Measurements from ENCODE around the gene EN1. TPM values are rescaled to one million over a fixed set of nuclear protein-coding genes. Genes with fewer than 3 reads are reported as not detected.

The EN1 gene
- total RNA-seq, 8 experiments from 2014 or later = 0.14 to 21.8 (median 1.1) TPM

DNA sequence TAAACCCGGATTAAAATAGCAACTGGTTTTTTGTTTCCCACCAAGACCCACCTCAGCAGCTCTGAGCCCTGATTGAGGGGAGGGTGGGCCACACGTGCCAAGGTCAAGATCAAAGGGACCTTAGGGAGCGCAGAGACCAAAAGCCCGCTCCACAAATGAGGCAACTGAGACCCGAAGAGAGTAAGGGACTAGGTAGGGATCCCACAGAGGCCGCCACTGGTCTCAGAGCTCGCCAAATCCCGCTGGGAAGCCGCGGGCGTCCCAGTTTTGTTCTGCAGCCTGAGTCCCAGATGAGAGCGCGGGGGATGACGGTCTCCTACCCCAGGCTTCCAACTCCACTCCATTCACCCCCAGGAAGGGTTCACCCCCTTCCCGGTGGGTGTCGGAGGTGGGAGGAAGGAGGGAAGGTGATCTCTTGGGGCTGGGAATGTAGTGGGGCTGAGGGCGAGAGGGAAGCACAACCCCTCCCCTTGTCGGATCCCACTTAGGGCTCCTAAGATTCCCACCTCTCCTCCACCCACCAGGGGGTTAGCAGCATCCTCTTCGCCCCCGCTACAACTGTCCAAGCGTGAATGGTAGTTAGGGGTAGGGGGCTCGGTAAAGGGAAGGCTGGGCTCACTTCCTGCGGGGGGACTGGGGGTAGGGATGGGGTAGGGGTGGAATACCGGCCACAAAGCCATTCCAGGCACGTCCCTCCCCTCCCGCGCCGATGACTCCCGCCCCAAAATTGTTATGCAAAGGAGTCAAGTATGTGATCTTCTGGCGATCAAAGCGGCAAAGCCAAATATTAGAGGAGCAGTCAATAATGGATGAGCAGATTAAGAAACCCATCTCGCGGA lies 7.3 kb upstream of the EN1 start:
- H3K27ac ChIP-seq = no peak overlapping the region
- peak overlapping the region in 3 of 5 donors; percentile 32 to 41 (median 36) for H3K4me3 ChIP-seq
- 4 to 90% (median 15%) methylated on average over 2 to 10 of the region's 33 CpGs; no CpG with 5 or more reads in 5 of the 10 experiments for WGBS, 10 experiments
- peaks cover 0 to 3% of the 10 kb centered on the region in 2 donors for H3K4me1 ChIP-seq (replicated peaks in 1 of 2)
- ATAC-seq (replicated peaks in 6 of 8) = peak in 2 of 8 experiments; percentile 1
- in situ Hi-C loops (cut with MboI; ENCODE audit: low pct_unique_long_range_greater_than_20kb in 2 of 9, low sequenced_read_pairs in 9 of 9, unreplicated experiment in 9 of 9) = loop anchor here (5.0 to 25.0 kb wide), 12 partner anchors 192 to 1017 kb away; no protein-coding TSS in a partner anchor

DNA sequence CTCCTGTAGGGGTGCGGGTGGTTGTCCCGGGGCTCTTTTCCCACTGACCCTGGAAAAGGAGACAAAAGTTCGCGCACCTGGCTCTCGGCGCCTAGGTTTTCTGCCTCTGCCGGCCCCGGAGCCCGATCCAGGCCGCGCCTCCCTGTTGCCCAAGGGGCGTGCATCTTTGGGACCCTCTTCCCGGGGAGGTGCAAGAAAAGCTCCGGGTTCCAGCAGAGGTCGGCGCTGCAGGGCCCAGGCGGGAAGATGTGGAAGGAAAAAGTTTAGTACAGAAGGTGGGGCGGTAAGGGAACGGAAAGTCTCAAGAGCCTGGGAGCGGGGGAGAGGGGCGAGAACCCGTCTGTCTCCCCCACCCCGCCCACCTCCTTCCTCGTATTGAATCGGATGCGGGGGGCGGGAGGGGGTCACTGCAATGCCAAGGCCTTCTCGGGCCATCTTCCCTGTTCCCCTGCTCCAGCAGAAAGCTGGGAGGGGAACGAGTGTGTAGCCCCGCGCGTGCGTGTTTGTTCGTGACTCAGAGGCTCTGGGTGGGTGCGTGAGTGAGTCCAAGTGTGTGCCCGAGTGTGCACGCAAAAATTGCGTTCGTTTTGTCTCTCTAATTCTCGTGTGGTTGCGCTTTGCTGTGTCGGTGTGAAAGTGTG lies 6.3 kb upstream of the EN1 start:
- Histone ChIP-seq H3K4me1 (replicated peaks in 1 of 2) (peaks cover 0 to 6% of the 10 kb centered on the region in 2 donors), H3K4me3 (no peak overlapping the region), H3K27ac (no peak overlapping the region)
- in situ Hi-C loops (cut with MboI; ENCODE audit: low pct_unique_long_range_greater_than_20kb in 2 of 9, low sequenced_read_pairs in 9 of 9, unreplicated experiment in 9 of 9) = loop anchor here (10.0 to 25.0 kb wide), 11 partner anchors 191 to 1016 kb away; no protein-coding TSS in a partner anchor
- no peak for ATAC-seq (replicated peaks in 6 of 8)
- 0 to 93% (median 15%) methylated on average over 1 to 10 of the region's 42 CpGs; no CpG with 5 or more reads in 5 of the 10 experiments for WGBS, 10 experiments

DNA sequence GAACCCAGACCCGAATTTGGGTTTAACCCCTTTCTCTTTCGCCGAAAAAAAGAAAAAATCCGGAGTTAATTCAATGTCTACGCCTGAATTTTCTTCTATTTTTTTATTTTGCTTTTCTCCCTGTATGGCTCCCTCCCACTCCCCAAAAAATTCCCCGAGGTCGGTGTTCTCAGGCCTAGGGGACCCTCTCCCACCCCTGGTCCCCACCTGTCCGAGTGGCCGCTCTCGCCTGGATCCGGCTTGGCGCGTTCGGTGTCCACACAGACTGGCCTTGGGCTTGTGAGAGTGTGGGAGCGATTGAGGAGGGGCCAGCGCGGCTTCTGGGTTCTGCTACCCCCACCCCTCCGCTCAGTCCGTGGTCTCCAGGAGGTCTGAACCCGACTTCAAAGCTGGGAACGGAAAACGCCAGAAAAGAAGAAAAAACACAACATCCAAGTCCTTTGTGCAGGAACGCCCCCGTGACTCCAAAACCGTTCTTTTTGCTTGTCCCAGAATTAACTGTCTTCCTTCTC lies 5.7 kb upstream of the EN1 start:
- ATAC-seq (replicated peaks in 6 of 8) = no peak
- peaks cover 0 to 9% of the 10 kb centered on the region in 2 donors for H3K4me1 ChIP-seq (replicated peaks in 1 of 2)
- in situ Hi-C loops (cut with MboI; ENCODE audit: low pct_unique_long_range_greater_than_20kb in 2 of 9, low sequenced_read_pairs in 9 of 9, unreplicated experiment in 9 of 9) = loop anchor here (10.0 to 25.0 kb wide), 11 partner anchors 191 to 1016 kb away; no protein-coding TSS in a partner anchor
- H3K4me3 ChIP-seq = no peak overlapping the region
- H3K27ac ChIP-seq = no peak overlapping the region
- WGBS, 10 experiments = 0 to 87% (median 45%) methylated on average over 2 to 14 of the region's 25 CpGs; no CpG with 5 or more reads in 1 of the 10 experiments

GRCh38 chr2:118852605-118853128 lies 5.2 kb upstream of the EN1 start:
- in situ Hi-C loops (cut with MboI; ENCODE audit: low pct_unique_long_range_greater_than_20kb in 2 of 9, low sequenced_read_pairs in 9 of 9, unreplicated experiment in 9 of 9) = loop anchor here (10.0 to 25.0 kb wide), 11 partner anchors 190 to 1015 kb away; no protein-coding TSS in a partner anchor
- no peak overlapping the region for H3K27ac ChIP-seq
- 7 to 96% (median 38%) methylated on average over 1 to 11 of the region's 31 CpGs; no CpG with 5 or more reads in 1 of the 10 experiments for whole genome bisulfite sequencing, 10 experiments
- H3K4me3 ChIP-seq = no peak overlapping the region
- ATAC-seq (replicated peaks in 6 of 8) = no peak
- peaks cover 0 to 14% of the 10 kb centered on the region in 2 donors for H3K4me1 ChIP-seq (replicated peaks in 1 of 2)

- in situ Hi-C loops (cut with MboI; ENCODE audit: low pct_unique_long_range_greater_than_20kb in 2 of 9, low sequenced_read_pairs in 9 of 9, unreplicated experiment in 9 of 9) = loop anchor here (10.0 to 25.0 kb wide), 11 partner anchors 189 to 1014 kb away; no protein-coding TSS in a partner anchor
- H3K27ac ChIP-seq = no peak overlapping the region
- 0 to 98% (median 45%) methylated on average over 1 to 14 of the region's 17 CpGs; no CpG with 5 or more reads in 1 of the 10 experiments for WGBS, 10 experiments
- peaks cover 0 to 14% of the 10 kb centered on the region in 2 donors for H3K4me1 ChIP-seq (replicated peaks in 1 of 2)
- no peak for ATAC-seq (replicated peaks in 6 of 8)
- no peak overlapping the region for H3K4me3 ChIP-seq
Observed at GRCh38 chr2:118851650-118852049, 4.2 kb upstream of the EN1 start.

DNA sequence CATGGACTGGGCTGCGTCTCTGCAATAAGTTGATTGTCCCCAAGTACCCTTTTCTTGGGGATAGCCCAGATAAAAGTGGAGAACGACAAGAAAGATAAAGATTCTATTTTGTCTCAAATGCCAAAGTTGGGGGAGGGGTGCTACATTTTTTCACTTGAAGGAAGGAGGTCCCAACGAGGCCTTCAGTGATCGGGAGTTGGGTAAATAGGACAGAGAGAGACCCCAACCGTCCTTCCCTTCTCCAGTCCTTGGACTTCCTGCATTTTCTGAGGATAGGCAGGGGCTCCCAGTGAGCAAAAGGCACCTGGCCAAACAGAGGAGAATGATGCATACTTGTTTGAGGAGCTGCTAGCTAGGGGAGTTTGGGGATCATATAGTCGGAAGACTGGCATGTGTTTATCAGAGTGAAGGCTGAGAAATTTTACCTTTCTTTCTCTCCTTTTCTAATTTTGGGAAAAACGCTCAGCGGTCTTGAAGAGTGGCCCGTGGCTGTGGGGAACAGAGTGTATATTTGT lies 3.5 kb upstream of the EN1 start:
- H3K4me1 ChIP-seq (replicated peaks in 1 of 2) = peaks cover 0 to 18% of the 10 kb centered on the region in 2 donors
- H3K27ac ChIP-seq = no peak overlapping the region
- WGBS, 10 experiments = 12 to 100% (median 40%) methylated on average over 1 to 8 of the region's 9 CpGs; no CpG with 5 or more reads in 1 of the 10 experiments
- ATAC-seq (replicated peaks in 6 of 8) = no peak
- no peak overlapping the region for H3K4me3 ChIP-seq
- in situ Hi-C loops (cut with MboI; ENCODE audit: low pct_unique_long_range_greater_than_20kb in 2 of 9, low sequenced_read_pairs in 9 of 9, unreplicated experiment in 9 of 9) = loop anchor here (10.0 to 25.0 kb wide), 11 partner anchors 189 to 1014 kb away; no protein-coding TSS in a partner anchor

DNA sequence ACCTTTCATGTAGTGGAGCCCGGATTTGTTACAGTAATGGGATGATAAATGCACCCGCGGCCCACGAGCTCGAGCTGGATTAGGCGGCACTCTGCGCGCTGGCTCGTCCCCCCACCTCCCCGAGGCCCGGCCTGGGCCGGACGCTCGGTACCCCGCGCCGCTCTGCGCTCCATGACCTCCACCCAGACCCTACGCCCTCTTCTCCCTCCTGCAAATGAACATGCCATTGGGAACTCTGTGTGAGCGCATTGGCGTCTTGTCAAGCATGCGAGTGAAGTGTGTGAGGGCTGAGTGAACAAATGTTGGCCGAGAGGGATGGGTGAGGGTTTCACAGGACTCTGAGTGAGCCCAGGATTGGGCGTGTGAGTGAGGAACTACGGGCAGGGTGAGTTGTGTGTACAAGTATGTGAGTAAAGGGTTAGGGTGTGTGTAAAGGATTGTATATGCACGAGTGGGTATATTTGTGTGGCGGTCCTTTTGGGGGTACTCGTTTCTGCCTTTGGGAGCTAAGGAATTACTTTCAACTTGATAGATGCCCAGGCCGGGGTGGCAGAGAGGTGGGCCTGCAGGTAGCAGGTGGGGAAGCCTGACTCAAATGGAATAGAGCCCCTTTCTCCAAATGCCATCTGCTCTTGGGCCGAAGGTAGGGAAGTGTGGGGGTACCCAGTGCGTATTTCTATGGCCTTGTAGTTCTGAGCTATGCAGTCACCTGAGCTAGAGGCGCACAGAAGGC lies 2.9 kb upstream of the EN1 start:
- H3K4me3 ChIP-seq = no peak overlapping the region
- in situ Hi-C loops (cut with MboI; ENCODE audit: low pct_unique_long_range_greater_than_20kb in 2 of 9, low sequenced_read_pairs in 9 of 9, unreplicated experiment in 9 of 9) = loop anchor here (10.0 to 25.0 kb wide), 11 partner anchors 188 to 1013 kb away; no protein-coding TSS in a partner anchor

DNA sequence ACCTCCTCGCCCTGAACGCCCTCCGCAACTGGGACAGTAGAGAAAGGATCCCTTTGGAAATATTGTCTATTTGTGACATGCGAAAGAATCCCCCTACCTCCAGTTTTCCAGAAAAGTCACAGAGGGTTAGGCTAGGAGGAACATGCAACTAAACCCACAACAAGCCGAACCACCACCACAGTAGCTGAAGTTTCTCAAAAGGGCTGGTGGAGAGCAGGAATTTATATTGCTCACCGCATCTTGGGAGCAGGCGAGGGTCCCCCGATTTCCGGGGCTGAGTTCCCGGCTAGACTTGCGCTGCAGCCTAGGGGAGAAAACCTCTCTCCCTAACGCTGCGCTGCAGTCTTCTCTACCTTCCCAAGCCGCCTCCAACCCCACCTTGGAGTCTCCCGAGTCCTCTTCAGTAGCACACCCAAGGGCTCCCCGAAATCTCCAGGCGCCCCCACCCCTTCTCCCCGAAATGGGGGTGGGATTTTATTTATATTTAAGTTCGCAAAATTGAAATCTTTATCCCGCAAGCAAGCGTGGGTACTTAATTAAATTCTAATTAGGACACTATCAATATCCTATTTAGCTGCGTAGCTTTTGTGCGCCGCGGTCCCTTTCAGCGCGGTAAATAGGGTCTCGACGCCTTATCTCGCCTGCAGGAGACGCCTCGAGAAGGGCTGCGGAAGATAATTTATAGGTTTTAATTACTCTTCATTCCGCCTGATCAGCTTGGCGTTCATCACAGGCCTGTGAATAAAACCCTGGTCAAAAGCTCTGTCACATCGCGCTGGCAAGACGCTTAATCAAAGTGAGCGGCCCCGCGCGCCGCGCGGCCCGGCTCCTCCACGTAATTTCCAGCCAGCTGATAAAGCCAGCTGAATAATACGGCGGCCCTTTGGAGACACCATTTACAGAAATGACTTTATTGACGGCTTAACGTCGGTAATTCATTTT lies 2.0 kb upstream of the EN1 start:
- in situ Hi-C loops (cut with MboI; ENCODE audit: low pct_unique_long_range_greater_than_20kb in 2 of 9, low sequenced_read_pairs in 9 of 9, unreplicated experiment in 9 of 9) = loop anchor here (10.0 to 25.0 kb wide), 11 partner anchors 187 to 1012 kb away; no protein-coding TSS in a partner anchor
- WGBS, 10 experiments = 0 to 97% (median 3%) methylated on average over 2 to 21 of the region's 52 CpGs
- ATAC-seq (replicated peaks in 6 of 8) = peak in 2 of 8 experiments; percentile 13 to 21
- Histone ChIP-seq H3K27ac (no peak overlapping the region), H3K4me1 (replicated peaks in 1 of 2) (peaks cover 0 to 20% of the 10 kb centered on the region in 2 donors), H3K4me3 (no peak overlapping the region)

More for the DNA sequence above, 2.9 kb upstream of the EN1 start:
- 10 to 100% (median 53%) methylated on average over 1 to 20 of the region's 32 CpGs; no CpG with 5 or more reads in 2 of the 10 experiments for WGBS, 10 experiments
- ATAC-seq (replicated peaks in 6 of 8) = peak in 1 of 8 experiments; percentile 7
- Histone ChIP-seq H3K27ac (no peak overlapping the region), H3K4me1 (replicated peaks in 1 of 2) (peaks cover 0 to 20% of the 10 kb centered on the region in 2 donors)

GRCh38 chr2:118848381-118849225 lies 1.2 kb upstream of the EN1 start:
- Histone ChIP-seq H3K4me3 (no peak overlapping the region), H3K4me1 (replicated peaks in 1 of 2) (peaks cover 0 to 20% of the 10 kb centered on the region in 2 donors), H3K27ac (no peak overlapping the region)
- in situ Hi-C loops (cut with MboI; ENCODE audit: low pct_unique_long_range_greater_than_20kb in 2 of 9, low sequenced_read_pairs in 9 of 9, unreplicated experiment in 9 of 9) = loop anchor here in 3 of 9 experiments (10.0 to 25.0 kb wide), 2 partner anchors 186 to 624 kb away; no protein-coding TSS in a partner anchor
- 0 to 87% (median 6%) methylated on average over 1 to 35 of the region's 46 CpGs; no CpG with 5 or more reads in 3 of the 10 experiments for WGBS, 10 experiments
- ATAC-seq (replicated peaks in 6 of 8) = peak in 2 of 8 experiments; percentile 15 to 20

- no peak overlapping the region for H3K27ac ChIP-seq
- peaks cover 0 to 21% of the 10 kb centered on the region in 2 donors for H3K4me1 ChIP-seq (replicated peaks in 1 of 2)
- H3K4me3 ChIP-seq = peak overlapping the region in 4 of 5 donors; percentile 12 to 32 (median 22)
- ATAC-seq (replicated peaks in 6 of 8) = peak; percentile 31 to 80 (median 58)
- in situ Hi-C loops (cut with MboI; ENCODE audit: low pct_unique_long_range_greater_than_20kb in 2 of 9, low sequenced_read_pairs in 9 of 9, unreplicated experiment in 9 of 9) = loop anchor here in 3 of 9 experiments (10.0 to 25.0 kb wide), 2 partner anchors 185 to 623 kb away; no protein-coding TSS in a partner anchor
- 0% methylated on average over 1 to 9 of the region's 35 CpGs; no CpG with 5 or more reads in 3 of the 10 experiments for WGBS, 10 experiments
Observed at GRCh38 chr2:118847762-118848172, 319 bp upstream of the EN1 start.

Data from motor neuron (in vitro differentiated cells).